ENCODE data around the gene LRMDA.
"Not testable (repeated sequence)": the region's sequence is repeated elsewhere in the genome, so short reads cannot be mapped to it uniquely, and the experiment has no call there.

The LRMDA gene

GRCh38 chr10:76576276-76576962 is 1145.0 kb downstream of the LRMDA start:
- no peak overlapping the region for H3K4me3 ChIP-seq (ENCODE audit: low read depth, low read length)
- DNase-seq (ENCODE audit: low read depth), result no peak
- no peak for TF ChIP-seq CTCF (IDR thresholded peaks at IDR 0.05; ENCODE audit: insufficient read depth, low read depth, low read length, missing control alignments)

GRCh38 chr10:76577455-76577854 is 1146.0 kb downstream of the LRMDA start:
- TF ChIP-seq CTCF (IDR thresholded peaks at IDR 0.05; ENCODE audit: insufficient read depth, low read depth, low read length, missing control alignments), result no peak
- no peak overlapping the region for H3K4me3 ChIP-seq (ENCODE audit: low read depth, low read length)
- DNase-seq (ENCODE audit: low read depth), result no peak

GRCh38 chr10:76581506-76582256 is 1150.3 kb downstream of the LRMDA start:
- no peak overlapping the region for H3K4me3 ChIP-seq (ENCODE audit: low read depth, low read length)
- DNase-seq (ENCODE audit: low read depth), result no peak
- no peak for TF ChIP-seq CTCF (IDR thresholded peaks at IDR 0.05; ENCODE audit: insufficient read depth, low read depth, low read length, missing control alignments)

GRCh38 chr10:76582531-76582930 is 1151.1 kb downstream of the LRMDA start:
- no peak for TF ChIP-seq CTCF (IDR thresholded peaks at IDR 0.05; ENCODE audit: insufficient read depth, low read depth, low read length, missing control alignments)

GRCh38 chr10:76583711-76584161 is 1152.3 kb downstream of the LRMDA start:
- H3K4me3 ChIP-seq (ENCODE audit: low read depth, low read length), result no peak overlapping the region
- no peak for TF ChIP-seq CTCF (IDR thresholded peaks at IDR 0.05; ENCODE audit: insufficient read depth, low read depth, low read length, missing control alignments)
- no peak for DNase-seq (ENCODE audit: low read depth)

More at GRCh38 chr10:76582531-76582930, 1151.1 kb downstream of the LRMDA start:
- no peak for DNase-seq (ENCODE audit: low read depth)
- H3K4me3 ChIP-seq (ENCODE audit: low read depth, low read length), result no peak overlapping the region

- not testable (repeated sequence) for H3K4me3 ChIP-seq (ENCODE audit: low read depth, low read length)
Measured at GRCh38 chr10:76584466-76584865, 1153.0 kb downstream of the LRMDA start.

More at GRCh38 chr10:76584466-76584865, 1153.0 kb downstream of the LRMDA start:
- not testable (repeated sequence) for DNase-seq (ENCODE audit: low read depth)
